Renal cortex interstitium (tissue), 11 donors: ENCODE data around the gene FRK. TPM values are rescaled to one million over a fixed set of nuclear protein-coding genes. Genes with fewer than 3 reads are reported as not detected.
"Not testable (repeated sequence)": the region's sequence is repeated elsewhere in the genome, so short reads cannot be mapped to it uniquely, and the experiment has no call there.

ENCODE experiments used
- DNase-seq, 11 donors: peaks; one replicate each; pipeline ENCODE4 v3.0.0-alpha.2; 2013; ENCODE audit warnings: low read depth in 9 of 11, low spot score in 4 of 11; ENCODE audit errors: extremely low read depth in 1 of 11
- polyA plus RNA-seq, 3 donors: library from polyadenylated mRNA; unstranded; fragments of 120-200 nt; gene quantifications; one replicate each; pipeline ENCODE4 v1.2.1, GENCODE V29; 2013; ENCODE audit not compliant: insufficient read length in 3 of 3

The FRK gene
- polyA plus RNA-seq, 3 donors, result 3.8 to 8.3 (median 4.9) TPM

- no peak for DNase-seq
Observed at GRCh38 chr6:116046737-116047136, 14.0 kb downstream of the FRK start.

DNA sequence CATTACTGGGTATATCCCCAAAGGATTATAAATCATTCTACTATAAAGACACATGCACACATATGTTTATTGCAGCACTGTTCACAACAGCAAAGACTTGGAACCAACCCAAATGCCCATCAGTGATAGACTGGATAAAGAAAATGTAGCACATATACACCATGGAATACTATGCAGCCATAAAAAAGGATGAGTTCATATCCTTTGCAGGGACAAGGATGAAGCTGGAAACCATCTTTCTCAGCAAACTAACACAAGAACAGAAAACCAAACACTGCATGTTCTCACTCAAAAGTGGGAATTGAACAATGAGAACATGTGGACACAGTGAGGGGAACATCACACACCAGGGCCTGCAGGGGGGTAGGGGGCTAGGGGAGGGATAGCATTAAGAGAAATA lies 14.4 kb downstream of the FRK start:
- DNase-seq, result not testable (repeated sequence)

DNA sequence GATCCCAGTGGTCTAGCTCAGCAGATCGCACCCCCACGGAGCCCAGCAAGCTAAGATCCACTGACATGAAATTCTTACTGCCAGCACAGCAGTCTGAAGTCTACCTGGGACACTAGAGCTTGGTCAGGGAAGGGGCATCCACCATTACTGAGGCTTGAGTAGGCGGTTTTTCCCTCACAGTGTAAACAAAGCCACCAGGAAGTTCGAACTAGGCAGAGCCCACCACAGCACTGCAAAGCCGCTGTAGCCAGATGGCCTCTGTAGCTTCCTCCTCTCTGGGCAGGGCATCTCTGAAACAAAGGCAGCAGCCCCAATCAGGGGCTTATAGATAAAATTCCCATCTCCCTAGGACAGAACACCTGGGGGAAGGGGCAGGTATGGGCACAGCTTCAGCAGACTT lies 18.8 kb downstream of the FRK start:
- no peak for DNase-seq

DNA sequence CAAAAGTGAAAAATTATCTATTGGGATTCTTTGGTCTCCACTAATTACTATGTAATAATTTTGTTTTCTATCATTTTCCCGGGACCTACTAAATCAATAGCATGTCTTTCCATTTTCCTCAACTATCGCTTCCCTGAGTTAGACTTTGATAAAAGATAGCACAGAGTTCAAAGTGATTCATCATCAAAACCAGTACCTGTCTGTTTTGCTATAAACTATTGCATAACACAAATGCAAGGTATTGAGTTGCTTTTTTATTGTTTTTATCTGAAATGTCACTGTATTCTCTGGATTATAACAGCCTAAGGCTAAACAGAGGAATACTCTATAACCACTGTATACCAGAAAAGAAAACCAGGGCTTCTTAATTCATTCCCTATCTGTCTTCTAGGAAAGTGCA lies 19.7 kb downstream of the FRK start:
- no peak for DNase-seq

DNA sequence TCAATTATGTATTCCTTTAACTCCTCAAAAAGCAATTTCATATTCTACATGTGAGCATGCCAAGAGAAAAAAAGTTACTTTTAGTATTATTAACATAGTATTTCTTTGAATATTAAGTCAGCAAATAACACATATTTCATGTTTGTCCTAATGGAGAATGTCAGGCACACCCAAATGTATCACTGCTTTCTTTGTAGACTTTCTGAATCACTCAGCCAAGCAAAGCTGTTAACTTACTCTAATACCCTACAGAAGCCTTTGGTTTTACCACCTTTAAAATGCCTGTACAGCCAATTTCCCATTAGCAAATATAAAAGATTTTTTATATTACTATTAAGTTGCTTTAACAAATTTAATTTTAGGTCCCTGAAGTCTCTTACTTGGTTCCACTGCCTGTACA lies 23.8 kb downstream of the FRK start:
- DNase-seq, result no peak

DNA sequence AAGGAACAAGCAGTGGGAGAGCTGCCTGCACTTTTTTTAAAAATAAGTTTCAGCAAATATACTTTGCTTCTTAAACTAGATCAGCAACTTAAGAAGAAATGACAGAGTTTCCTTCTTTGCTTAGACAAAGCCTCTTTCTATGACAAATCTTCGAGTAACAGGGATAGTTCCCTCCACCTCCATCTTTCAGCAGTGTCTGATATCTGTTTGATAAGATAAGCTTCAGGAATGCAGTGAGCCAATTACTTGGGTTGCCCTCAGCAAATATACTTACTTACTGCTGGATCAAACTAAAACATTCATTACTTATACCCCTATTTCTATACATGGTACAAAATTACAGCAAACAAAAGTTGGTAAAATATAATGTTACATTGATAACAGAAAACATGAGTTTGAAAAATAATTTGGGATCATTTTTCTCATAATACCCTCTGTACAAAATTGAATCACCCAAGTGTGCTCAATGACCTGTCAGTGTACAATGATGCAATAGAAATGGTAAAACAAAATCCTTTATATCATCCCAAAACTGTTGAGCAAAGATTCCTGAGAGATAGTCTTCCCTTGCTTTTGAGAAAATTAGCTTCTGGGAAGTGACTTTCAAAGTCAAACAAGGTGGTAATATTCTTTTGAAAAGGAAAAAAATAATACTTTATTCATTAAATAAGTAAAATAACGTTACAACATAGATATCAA lies 24.5 kb downstream of the FRK start:
- no peak for DNase-seq

GRCh38 chr6:116035616-116036015 lies 25.1 kb downstream of the FRK start:
- DNase-seq, result no peak

GRCh38 chr6:116034327-116034726 lies 26.4 kb downstream of the FRK start:
- DNase-seq, result no peak

DNA sequence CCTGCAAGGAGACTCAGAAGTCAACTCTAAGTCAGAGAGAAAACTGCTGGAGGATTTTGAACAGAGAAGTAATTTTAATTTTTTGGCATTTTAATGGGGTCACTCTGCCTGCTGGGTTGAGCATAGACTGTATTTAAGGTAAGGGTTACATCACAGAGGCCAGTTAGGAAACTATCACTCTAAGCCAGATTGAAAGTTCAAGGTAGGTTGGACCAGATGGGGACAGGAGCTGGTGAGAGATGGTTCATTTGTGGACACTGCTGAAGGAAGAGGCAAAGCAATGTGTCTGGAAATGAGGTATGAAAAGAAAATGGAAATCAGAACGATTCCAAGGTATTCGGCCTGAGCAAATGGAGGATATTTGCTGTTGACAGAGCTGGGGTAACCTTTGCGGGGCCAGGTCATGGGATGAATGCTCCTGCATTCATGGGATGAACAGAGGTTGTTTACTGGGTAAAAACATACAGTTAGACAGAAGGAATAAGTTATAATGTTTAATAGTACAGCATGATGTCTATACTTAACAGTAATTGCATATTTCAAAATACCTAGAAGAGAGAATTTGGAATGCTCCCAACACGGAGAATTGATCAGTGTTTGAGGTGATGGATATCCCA lies 26.9 kb downstream of the FRK start:
- no peak for DNase-seq

- DNase-seq, result no peak
Observed at GRCh38 chr6:116030770-116031169, 29.9 kb downstream of the FRK start.

DNA sequence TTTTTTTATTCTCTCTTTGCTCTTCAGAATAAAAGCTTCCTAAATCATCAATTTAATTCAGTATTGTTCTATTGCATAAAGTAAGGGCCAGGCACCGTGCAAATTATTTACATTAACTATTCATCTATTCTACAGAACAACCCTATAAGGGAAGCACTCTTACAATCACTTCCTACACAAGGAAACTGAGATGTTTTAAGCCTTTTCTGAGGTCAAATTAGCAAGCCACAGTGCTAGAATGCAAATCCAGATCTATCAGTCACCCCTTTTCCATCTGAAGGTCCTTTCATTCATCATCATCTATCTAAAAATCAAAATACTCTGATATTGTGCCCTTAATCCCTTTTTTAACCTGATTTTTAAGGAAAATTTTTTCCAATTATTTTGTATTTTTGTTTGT lies 31.2 kb downstream of the FRK start:
- no peak for DNase-seq

DNA sequence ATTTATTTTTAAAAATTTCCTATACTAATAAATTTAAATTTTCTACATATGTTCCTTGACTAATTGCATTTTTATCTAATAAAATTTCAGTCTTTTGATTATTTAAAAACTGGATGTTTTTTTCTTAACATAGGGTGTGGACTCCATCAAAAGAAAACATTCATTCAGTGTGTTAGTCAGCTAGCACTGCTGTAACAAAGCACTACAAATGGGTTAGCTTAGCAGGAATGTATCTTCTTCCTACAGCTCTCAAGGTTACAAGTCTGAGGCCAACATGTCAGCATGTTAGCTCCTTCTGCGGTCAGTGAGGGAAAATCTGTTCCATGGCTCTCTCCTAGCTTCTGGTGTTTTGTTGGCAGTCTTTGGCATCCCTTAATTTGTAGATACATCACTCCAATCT lies 32.5 kb downstream of the FRK start:
- no peak for DNase-seq

DNA sequence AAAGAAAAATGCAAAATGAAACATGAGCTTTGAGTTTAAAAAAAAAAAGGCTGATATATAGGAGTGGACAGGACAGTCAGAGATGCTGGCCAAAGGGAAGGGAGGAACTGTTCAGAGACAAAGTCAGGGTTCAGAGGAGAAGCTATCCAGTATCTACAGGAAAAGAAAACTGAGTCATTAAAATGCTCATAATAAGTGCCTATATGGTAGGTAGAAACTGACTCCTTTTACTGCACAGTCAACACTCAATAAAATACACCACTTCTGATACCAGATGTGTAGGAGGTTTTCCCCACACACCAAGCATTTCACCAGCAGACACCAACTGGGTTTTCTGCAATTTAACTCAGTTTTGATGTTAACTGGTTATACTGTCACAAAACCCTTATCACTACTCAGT lies 32.9 kb downstream of the FRK start:
- DNase-seq, result no peak

GRCh38 chr6:116025405-116025804 lies 35.3 kb downstream of the FRK start:
- DNase-seq, result no peak

DNA sequence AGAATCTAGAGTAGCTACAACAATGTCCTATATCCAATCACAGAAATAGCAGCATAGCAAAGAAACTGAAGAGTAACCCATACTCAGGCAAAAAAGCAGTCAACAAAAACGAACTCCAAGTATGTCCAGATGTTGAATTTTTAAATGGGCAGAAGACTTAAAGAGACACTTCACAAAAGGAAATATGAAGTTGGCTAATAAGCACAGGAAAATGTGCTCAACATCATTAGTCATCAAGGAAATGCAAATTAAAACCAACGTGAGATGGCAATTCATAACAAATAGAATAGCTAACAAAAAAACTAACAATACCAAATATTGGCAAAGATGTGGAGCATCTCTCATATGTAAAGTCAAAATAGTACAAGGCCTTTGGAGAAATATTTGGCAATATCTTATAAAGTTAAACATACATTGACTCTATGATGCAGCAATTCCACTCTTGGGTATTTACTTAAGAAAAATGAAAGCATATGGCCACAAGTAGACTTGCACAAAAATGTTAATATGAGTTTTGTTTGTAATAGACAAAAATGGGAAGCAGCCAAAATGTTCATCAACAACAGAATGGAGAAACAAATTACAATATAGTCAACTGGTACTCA lies 37.7 kb downstream of the FRK start:
- DNase-seq, result no peak

- no peak for DNase-seq
Observed at GRCh38 chr6:116020738-116021137, 40.0 kb downstream of the FRK start.

GRCh38 chr6:116019428-116019827 lies 41.3 kb downstream of the FRK start:
- DNase-seq, result no peak

DNA sequence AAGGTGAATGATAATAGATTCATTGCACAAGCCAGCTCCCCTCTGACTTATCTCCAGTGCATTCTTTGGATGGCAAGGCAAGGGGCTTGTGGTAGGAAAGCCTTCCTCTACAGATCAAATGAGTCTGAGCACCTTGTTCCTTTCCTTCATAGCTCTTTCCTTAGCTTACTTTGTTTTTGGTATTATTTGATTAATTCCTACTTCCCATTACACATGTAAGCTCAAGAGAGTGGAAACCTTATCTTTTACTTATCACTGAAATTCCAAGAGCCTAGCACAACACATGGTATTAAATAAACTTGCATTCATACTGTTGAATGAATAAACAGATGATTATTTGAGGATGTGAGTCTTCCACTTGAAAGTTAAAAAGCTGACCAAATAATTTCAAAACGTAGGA lies 41.7 kb downstream of the FRK start:
- no peak for DNase-seq

DNA sequence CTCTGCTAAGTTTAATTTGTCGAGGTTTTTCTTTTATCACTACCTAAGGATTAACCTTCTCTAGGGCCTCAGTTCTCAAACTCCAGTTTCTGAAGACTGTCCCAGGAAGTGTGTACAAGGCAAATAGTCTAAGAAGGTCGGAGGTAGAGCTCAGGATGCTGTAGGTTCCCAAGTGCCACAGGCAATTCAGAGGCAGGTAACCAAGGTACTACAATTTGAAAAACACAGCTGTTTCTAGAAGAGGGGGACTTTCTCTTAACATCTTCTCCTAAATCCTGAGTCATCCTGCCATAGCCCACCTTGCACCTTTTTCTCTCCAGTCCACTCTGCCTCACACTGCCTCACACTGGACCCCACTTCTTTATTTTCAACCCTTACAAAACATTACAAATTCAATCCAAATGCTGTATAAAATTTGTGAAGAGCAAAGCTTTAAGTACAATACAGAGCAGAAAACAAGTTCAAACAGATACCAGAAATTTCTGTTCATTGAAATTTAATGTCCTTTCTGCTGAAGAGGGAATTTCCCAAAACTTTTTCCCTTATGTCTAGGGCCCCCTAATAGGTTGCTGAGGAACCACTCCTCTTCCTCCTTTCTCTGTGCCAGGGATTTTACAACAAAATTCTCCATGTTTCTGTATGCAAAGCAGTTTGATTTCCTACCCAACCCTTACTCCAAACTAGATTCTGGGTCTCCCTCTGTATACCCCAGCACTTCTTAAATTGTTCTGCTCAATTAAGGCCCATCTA lies 43.0 kb downstream of the FRK start:
- no peak for DNase-seq
